Choroid plexus epithelial cell (primary cell): ENCODE measurements around the gene MRTFA.
A peak's percentile ranks its signal among the peaks of the same experiment; 100 is the strongest.
"Not testable (repeated sequence)": the region's sequence is repeated elsewhere in the genome, so short reads cannot be mapped to it uniquely, and the experiment has no call there.

ENCODE experiments used
- DNase-seq: peaks from one replicate; pipeline ENCODE4 v3.0.0-alpha.2; 2010; ENCODE audit warnings: low read depth
- H3K4me3 ChIP-seq: 2 replicates; pipeline ENCODE4 v1.5.1; 2011; ENCODE audit warnings: low read depth, mild to moderate bottlenecking, control low read depth, low read length, moderate library complexity
- CTCF ChIP-seq: conservative IDR thresholded peaks from 2 replicates; pipeline ENCODE4 v1.5.1; 2011; ENCODE audit warnings: low read depth, mild to moderate bottlenecking, control low read depth, inconsistent platforms, low read length, moderate library complexity

Gene MRTFA

GRCh38 chr22:40535642-40536041, 100.9 kb downstream of the MRTFA start:
- no peak overlapping the region for H3K4me3 ChIP-seq
- DNase-seq, result peak; percentile 39
- TF ChIP-seq CTCF, result no peak

GRCh38 chr22:40535189-40535512, 101.4 kb downstream of the MRTFA start:
- no peak overlapping the region for H3K4me3 ChIP-seq
- no peak for TF ChIP-seq CTCF

GRCh38 chr22:40534379-40535188, 101.9 kb downstream of the MRTFA start:
- no peak for TF ChIP-seq CTCF
- peak; percentile 66 for DNase-seq
- H3K4me3 ChIP-seq, result no peak overlapping the region

More at GRCh38 chr22:40535189-40535512, 101.4 kb downstream of the MRTFA start:
- DNase-seq, result no peak

- H3K4me3 ChIP-seq, result peak overlapping the region; percentile 48
- TF ChIP-seq CTCF, result no peak
- peak; percentile 88 for DNase-seq
These were observed 102.7 kb downstream of the MRTFA start for GRCh38 chr22:40533712-40534378.

GRCh38 chr22:40531951-40532900, 104.3 kb downstream of the MRTFA start:
- H3K4me3 ChIP-seq, result peak overlapping the region; percentile 48
- no peak for TF ChIP-seq CTCF
- no peak for DNase-seq

- not testable (repeated sequence) for DNase-seq, H3K4me3 ChIP-seq
These were observed 106.1 kb downstream of the MRTFA start for GRCh38 chr22:40530391-40530790.

- H3K4me3 ChIP-seq, result no peak overlapping the region
- no peak for TF ChIP-seq CTCF
- no peak for DNase-seq
These were observed 106.7 kb downstream of the MRTFA start for GRCh38 chr22:40529821-40530220.
